GM18519 (cell line): ENCODE results near the gene ATP6V1F.

Source experiments
- ATAC-seq: cut with Tn5 transposase; IDR thresholded peaks from one replicate; pipeline ENCODE4 v1.9.1; 2021; ENCODE audit warnings: mild to moderate bottlenecking, moderate library complexity; ENCODE audit not compliant: unreplicated experiment, low FRiP score

ATP6V1F gene

DNA sequence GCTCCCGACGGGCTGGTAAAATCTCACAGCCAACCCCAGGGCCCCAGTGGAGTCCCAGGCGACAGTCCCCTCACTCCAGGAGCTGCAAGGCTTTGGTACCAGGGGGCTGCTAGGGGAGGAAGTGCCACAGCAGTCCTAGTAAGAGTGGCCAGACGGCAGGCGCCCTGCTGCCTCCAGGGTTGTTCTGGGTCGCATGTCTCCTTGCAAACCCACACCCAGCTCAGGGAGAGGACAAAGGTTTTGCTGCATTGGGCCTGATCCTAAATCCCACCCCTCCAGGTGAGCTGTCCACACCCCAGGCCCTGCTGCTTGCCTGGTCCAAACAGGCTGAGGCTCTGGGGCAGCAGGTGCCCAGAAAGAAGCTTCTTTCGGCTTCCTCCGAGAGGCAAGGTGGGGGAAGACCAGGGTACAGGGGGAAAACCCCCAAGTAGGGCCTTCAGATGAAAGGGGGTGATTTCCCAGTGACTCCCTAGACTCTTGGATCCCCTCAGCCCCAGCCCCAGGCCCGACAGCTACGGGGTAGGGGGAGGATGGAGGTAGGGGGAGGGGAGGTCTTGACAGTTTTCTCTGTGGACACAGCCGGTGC is 52.0 kb downstream of the ATP6V1F start:
- ATAC-seq: no peak

DNA sequence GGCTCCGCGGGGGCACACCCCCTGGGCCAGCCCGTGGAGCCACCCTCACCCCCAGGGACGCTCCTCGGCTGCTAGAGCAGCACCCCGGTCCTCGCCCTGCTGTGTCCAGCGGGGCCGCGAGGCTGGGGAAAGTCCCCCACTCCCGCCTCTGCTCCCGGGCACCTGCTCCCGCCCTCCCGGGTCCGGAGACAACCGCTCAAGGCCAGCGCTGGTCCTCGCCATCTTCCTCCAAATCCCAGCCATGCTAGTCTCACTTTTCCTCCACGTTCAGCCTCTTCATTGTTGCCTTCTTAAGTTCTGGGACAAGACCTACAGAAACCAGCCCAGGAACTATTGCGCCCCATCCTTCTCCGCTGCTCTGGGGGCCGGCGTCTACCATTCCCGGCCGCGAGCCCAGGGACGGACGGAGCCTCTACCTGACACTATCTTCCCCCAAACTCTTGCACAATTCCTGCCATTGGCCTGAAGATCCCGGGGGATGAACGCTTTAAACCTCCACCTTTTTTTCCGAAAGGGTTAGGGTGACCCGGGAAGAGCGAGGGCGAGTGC is 52.7 kb downstream of the ATP6V1F start:
- no peak for ATAC-seq
